GM18498 (cell line): ENCODE results near the gene PSKH1.

ENCODE experiments used
- ATAC-seq: cut with Tn5 transposase; IDR thresholded peaks from one replicate; pipeline ENCODE4 v1.9.1; 2021; ENCODE audit warnings: mild to moderate bottlenecking, moderate library complexity; ENCODE audit not compliant: unreplicated experiment

The PSKH1 gene

GRCh38 chr16:67923414-67924116 lies 30.5 kb downstream of the PSKH1 start:
- ATAC-seq = no peak

GRCh38 chr16:67924140-67924906 lies 31.3 kb downstream of the PSKH1 start:
- no peak for ATAC-seq

GRCh38 chr16:67926181-67926750 lies 33.2 kb downstream of the PSKH1 start:
- ATAC-seq = no peak

GRCh38 chr16:67927131-67927941 lies 34.3 kb downstream of the PSKH1 start:
- no peak for ATAC-seq

GRCh38 chr16:67928147-67928546 lies 35.1 kb downstream of the PSKH1 start:
- no peak for ATAC-seq

- no peak for ATAC-seq
Observed at GRCh38 chr16:67928561-67929364, 35.7 kb downstream of the PSKH1 start.

- ATAC-seq = no peak
Observed at GRCh38 chr16:67930191-67930590, 37.1 kb downstream of the PSKH1 start.

- no peak for ATAC-seq
Observed at GRCh38 chr16:67930678-67931211, 37.7 kb downstream of the PSKH1 start.

- no peak for ATAC-seq
Observed at GRCh38 chr16:67931712-67932461, 38.8 kb downstream of the PSKH1 start, which contains the start of gene CTRL. TSS of gene CTRL (minus strand) at chr16:67931862. CDS start at chr16:67931852, 10 bp downstream.

GRCh38 chr16:67932462-67932840 lies 39.4 kb downstream of the PSKH1 start:
- ATAC-seq = no peak

- no peak for ATAC-seq
Observed at GRCh38 chr16:67933805-67934204, 40.8 kb downstream of the PSKH1 start.

- ATAC-seq = no peak
Observed at GRCh38 chr16:67934306-67935100, 41.4 kb downstream of the PSKH1 start.

GRCh38 chr16:67935101-67935401 lies 42.0 kb downstream of the PSKH1 start:
- ATAC-seq = no peak

- peak; percentile 90 for ATAC-seq
Observed at GRCh38 chr16:67935402-67936123, 42.5 kb downstream of the PSKH1 start.

GRCh38 chr16:67936124-67936879 lies 43.2 kb downstream of the PSKH1 start, which contains the start of gene PSMB10:
TSS of gene PSMB10 (minus strand) at chr16:67936850. CDS start at chr16:67936749, 101 bp downstream.
- ATAC-seq = peak; percentile 6

GRCh38 chr16:67936880-67937605 lies 44.0 kb downstream of the PSKH1 start:
- peak; percentile 58 for ATAC-seq
